Ishikawa (cell line): ENCODE results near the gene FAM217B.

Experiments
- CEBPB ChIP-seq: IDR thresholded peaks from 2 replicates; pipeline ENCODE4 v1.6.1; 2012
- EGR1 ChIP-seq: IDR thresholded peaks from 2 replicates; pipeline ENCODE4 v1.6.1; 2012
- EP300 ChIP-seq: IDR thresholded peaks from 2 replicates; pipeline ENCODE4 v1.6.1; 2012; ENCODE audit warnings: borderline replicate concordance
- TAF1 ChIP-seq: IDR thresholded peaks from 2 replicates; pipeline ENCODE4 v1.6.1; 2012; ENCODE audit warnings: low read depth, mild to moderate bottlenecking

DNA sequence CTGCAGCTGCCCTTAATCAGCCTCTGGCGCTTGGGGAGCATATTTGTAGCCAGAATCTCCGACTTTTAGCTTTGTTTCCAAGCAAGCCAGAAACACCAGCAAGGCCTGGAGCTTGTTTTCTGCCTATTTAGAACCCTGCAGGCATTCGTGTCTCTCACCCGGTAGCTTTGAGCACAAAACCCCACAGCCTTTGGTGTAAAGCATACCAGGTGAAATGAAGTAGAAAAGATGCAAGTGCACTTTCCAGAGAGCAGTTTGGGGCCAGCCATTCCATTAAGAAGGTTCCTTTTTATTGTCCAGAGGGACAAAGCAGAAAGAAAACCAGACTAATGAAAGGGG, 736 bp downstream of the FAM217B start:
- no peak for TF ChIP-seq EGR1
- TF ChIP-seq TAF1, result no peak
- no peak for TF ChIP-seq CEBPB
- no peak for TF ChIP-seq EP300
